Suprapubic skin (tissue), 4 donors: ENCODE measurements around the gene CDK13.

Experiments
- POLR2A ChIP-seq, 2 donors: fragments of 450-650 bp; IDR thresholded peaks; one replicate each; pipeline ENCODE4 v1.6.1; 2017; ENCODE audit warnings: antibody characterized with exemption in 2 of 2, mild to moderate bottlenecking in 2 of 2, moderate library complexity in 2 of 2
- POLR2AphosphoS5 ChIP-seq, 3 donors: sonication (generic); formaldehyde crosslinking; IDR thresholded peaks; one replicate each; pipeline ENCODE4 v1.6.1; 2017; ENCODE audit warnings: antibody characterized with exemption in 3 of 3
- TF ChIP-seq, protein P1 (sequence below), 2 donors: fragments of 200-600 bp in 1 of 2; fragments of 450-650 bp in 1 of 2; sonication (generic) in 1 of 2; IDR thresholded peaks; one replicate each; pipeline ENCODE4 v1.5.1; 2016 to 2019; ENCODE audit warnings: antibody characterized with exemption in 2 of 2, mild to moderate bottlenecking in 1 of 2, moderate library complexity in 1 of 2

- TF ChIP-seq, protein P1, sequence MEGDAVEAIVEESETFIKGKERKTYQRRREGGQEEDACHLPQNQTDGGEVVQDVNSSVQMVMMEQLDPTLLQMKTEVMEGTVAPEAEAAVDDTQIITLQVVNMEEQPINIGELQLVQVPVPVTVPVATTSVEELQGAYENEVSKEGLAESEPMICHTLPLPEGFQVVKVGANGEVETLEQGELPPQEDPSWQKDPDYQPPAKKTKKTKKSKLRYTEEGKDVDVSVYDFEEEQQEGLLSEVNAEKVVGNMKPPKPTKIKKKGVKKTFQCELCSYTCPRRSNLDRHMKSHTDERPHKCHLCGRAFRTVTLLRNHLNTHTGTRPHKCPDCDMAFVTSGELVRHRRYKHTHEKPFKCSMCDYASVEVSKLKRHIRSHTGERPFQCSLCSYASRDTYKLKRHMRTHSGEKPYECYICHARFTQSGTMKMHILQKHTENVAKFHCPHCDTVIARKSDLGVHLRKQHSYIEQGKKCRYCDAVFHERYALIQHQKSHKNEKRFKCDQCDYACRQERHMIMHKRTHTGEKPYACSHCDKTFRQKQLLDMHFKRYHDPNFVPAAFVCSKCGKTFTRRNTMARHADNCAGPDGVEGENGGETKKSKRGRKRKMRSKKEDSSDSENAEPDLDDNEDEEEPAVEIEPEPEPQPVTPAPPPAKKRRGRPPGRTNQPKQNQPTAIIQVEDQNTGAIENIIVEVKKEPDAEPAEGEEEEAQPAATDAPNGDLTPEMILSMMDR (IDR thresholded peaks at IDR 0.05), result no peak
- no peak for TF ChIP-seq POLR2AphosphoS5 (IDR thresholded peaks at IDR 0.05)
- no peak for TF ChIP-seq POLR2A (IDR thresholded peaks at IDR 0.05)
Measured at GRCh38 chr7:40059057-40059456, 109.0 kb downstream of the CDK13 start.
